GM13976 (cell line): Measurements from ENCODE around the gene ST3GAL2.

Source experiments
- DNase-seq: peaks from one replicate; pipeline ENCODE4 v3.0.0; 2012; ENCODE audit warnings: low spot score
- in situ Hi-C: fragments of 300-500 bp; cut with MboI; formaldehyde crosslinking; loops from one replicate; pipeline ENCODE4 v1.12.0; 2022; ENCODE audit warnings: low sequenced_read_pairs, mixed read lengths, inconsistent platforms; ENCODE audit not compliant: unreplicated experiment
- TF ChIP-seq, protein P1 (sequence below): IDR thresholded peaks from 2 replicates; pipeline ENCODE4 v1.5.1; 2012; ENCODE audit warnings: borderline replicate concordance, mild to moderate bottlenecking; ENCODE audit not compliant: insufficient read depth; ENCODE audit errors: extremely low read depth, missing control alignments, control extremely low read depth

Gene ST3GAL2

GRCh38 chr16:70467113-70467512, 28.2 kb upstream of the ST3GAL2 start:
- in situ Hi-C loops = no loop called here
- no peak for DNase-seq
- TF ChIP-seq, protein P1, sequence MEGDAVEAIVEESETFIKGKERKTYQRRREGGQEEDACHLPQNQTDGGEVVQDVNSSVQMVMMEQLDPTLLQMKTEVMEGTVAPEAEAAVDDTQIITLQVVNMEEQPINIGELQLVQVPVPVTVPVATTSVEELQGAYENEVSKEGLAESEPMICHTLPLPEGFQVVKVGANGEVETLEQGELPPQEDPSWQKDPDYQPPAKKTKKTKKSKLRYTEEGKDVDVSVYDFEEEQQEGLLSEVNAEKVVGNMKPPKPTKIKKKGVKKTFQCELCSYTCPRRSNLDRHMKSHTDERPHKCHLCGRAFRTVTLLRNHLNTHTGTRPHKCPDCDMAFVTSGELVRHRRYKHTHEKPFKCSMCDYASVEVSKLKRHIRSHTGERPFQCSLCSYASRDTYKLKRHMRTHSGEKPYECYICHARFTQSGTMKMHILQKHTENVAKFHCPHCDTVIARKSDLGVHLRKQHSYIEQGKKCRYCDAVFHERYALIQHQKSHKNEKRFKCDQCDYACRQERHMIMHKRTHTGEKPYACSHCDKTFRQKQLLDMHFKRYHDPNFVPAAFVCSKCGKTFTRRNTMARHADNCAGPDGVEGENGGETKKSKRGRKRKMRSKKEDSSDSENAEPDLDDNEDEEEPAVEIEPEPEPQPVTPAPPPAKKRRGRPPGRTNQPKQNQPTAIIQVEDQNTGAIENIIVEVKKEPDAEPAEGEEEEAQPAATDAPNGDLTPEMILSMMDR = peak; percentile 9

GRCh38 chr16:70466805-70467076, 27.8 kb upstream of the ST3GAL2 start:
- in situ Hi-C loops = no loop called here
- TF ChIP-seq, protein P1 = no peak
- no peak for DNase-seq

DNA sequence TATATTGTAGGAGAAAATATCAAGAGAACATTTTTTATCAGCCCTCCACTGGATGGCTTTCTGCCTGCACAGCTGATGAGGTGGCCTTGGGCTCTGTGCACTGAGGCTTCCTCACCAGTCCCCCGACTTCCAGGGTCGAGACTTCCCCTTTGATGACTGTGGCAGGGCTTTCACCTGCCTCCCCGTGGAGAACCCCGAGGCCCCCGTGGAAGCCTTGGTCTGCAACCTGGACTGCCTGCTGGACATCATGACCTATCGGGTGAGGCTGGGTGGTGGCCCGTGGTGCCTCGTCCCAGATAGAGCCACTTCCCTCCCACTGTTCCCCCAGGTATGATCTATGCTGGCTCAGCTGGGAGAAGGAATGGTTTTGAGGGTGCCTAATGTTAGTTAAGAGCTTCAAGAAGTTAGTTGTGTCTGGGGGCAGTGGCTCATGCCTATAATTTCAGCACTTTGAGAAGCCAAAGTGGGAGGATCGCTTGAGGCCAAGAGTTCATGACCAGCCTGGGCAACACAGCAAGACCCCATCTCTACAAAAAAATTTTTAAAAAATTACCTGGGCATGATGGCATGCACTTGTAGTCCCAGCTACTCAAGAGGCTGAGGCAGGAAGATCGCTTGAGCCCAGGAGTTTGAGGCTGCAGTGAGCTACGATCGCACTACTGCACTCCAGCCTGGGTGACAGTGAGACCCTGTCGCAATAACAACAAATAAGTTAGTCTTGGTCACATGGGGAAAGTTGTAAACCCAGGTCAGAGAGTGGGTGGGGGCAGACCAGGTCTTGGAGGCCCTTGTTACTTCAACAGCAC, 27.3 kb upstream of the ST3GAL2 start:
- TF ChIP-seq, protein P1 = no peak
- DNase-seq = no peak
- in situ Hi-C loops = no loop called here

GRCh38 chr16:70463235-70463634, 24.3 kb upstream of the ST3GAL2 start:
- no peak for DNase-seq
- in situ Hi-C loops = no loop called here
- TF ChIP-seq, protein P1 = no peak

- DNase-seq = no peak
- in situ Hi-C loops = no loop called here
- TF ChIP-seq, protein P1 = no peak
Observed at GRCh38 chr16:70460737-70461261, 21.9 kb upstream of the ST3GAL2 start.

DNA sequence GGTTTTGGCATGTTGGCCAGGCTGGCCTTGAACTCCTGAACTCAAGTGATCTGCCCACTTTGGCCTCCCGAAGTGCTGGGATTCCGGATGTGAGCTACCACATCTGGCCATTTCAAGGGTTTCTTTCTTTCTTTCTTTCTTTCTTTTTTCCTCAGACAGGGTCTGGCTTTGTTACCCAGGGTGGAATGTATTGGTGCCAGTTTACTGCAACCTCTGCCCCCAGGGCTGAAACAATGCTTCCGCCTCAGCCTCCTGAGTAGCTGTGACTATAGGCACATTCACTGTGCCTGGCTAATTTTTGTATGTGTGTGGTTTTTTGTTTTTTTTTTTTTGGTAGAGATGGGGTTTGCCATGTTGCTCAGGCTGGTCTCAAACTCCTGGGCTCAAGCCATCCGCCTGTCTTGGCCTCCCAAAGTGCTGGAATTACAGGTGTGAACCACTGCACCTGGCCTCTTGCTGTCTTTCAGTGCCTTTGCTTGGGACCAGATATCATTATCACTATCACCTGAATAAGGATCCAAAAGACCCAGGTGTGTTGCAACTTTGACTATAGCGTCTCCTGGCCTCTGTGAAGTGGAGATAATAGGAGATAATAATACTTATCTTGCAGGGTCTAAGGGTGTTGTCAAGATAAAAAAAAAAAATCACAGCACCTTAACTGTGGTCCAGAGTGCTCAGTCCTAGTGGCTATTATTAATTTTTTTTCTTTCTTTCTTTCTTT, 18.7 kb upstream of the ST3GAL2 start:
- in situ Hi-C loops = no loop called here
- no peak for DNase-seq
- TF ChIP-seq, protein P1 = no peak

DNA sequence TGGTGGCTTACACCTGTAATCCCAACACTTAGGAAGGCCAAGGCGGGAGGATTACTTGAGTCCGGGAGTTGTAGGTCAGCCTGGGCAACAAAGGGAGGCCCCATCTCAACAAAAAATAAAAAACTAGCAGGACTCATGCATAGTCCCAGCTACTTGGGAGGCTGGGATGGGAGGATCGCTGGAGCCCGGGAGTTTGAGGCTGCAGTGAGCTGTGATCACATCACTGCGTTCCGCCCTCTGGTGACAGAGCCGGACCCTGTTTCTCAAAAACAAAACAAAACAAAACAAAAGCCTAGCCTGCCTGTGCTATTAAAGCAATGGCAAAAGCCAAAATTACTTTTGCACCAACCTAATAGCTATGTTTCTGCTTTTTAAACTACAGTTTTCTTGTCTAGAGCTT, 17.0 kb upstream of the ST3GAL2 start:
- in situ Hi-C loops = no loop called here
- TF ChIP-seq, protein P1 = no peak
- DNase-seq = no peak
